Dendritic cell treated with granulocyte-macrophage colony-stimulating factor and Interleukin-4, amounts not matched to agents 40 ng/mL and 50 ng/mL, for 4 days (primary cell): ENCODE data around the gene FGFR3.

Experiments
- H3K27ac Mint-ChIP-seq: one replicate; pipeline ENCODE4 v1.8.0; 2022; ENCODE audit warnings: mild to moderate bottlenecking, mixed read lengths
- H3K27me3 Mint-ChIP-seq: one replicate; pipeline ENCODE4 v1.8.0; 2022; ENCODE audit warnings: mild to moderate bottlenecking, mixed read lengths
- H3K36me3 Mint-ChIP-seq: one replicate; pipeline ENCODE4 v1.8.0; 2022; ENCODE audit warnings: low read depth, mixed read lengths
- H3K4me1 Mint-ChIP-seq: one replicate; pipeline ENCODE4 v1.8.0; 2022; ENCODE audit warnings: low read depth, mixed read lengths
- H3K4me3 Mint-ChIP-seq: one replicate; pipeline ENCODE4 v1.8.0; 2022; ENCODE audit warnings: mild to moderate bottlenecking, moderate library complexity, mixed read lengths
- H3K9me3 Mint-ChIP-seq: one replicate; pipeline ENCODE4 v1.8.0; 2022; ENCODE audit warnings: mixed read lengths
- intact Hi-C: fragments of 100-400 bp; cut with micrococcal nuclease; formaldehyde crosslinking; loops from one replicate; pipeline ENCODE4 v1.15.0; 2022

FGFR3 gene

DNA sequence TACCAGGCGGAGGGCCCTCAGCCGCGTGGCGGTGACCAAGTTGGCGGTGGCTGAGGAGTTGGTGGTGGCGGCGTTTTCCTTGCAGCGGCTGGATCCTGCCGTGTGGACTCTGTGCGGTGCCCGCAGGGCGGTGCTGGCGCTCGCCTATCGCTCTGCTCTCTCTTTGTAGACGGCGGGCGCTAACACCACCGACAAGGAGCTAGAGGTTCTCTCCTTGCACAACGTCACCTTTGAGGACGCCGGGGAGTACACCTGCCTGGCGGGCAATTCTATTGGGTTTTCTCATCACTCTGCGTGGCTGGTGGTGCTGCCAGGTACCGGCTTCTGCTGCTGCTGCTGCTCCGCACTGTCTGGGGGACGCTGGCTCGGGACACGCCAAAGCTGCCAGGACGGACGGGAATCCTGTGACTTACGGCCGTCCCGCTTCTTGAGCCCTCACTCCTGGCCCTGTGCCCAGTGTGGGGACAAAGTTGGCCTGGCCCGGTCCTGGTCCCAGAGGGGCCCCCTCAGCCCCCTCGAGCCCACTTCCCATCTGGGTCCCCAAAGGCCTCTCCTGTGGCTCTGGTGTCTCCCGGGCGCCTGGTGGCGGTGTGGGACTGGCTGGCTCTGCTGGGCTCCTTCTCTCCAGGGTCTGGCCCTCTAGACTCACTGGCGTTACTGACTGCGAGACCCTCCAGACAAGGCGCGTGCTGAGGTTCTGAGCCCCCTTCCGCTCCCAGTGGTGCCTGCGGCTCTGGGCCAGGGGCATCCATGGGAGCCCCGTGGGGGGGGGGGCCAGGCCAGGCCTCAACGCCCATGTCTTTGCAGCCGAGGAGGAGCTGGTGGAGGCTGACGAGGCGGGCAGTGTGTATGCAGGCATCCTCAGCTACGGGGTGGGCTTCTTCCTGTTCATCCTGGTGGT lies 10.7 kb downstream of the FGFR3 start:
- no peak overlapping the region for H3K4me3 Mint-ChIP-seq
- intact Hi-C loops, result no loop called here
- no peaks in the 10 kb centered on the region for H3K36me3 Mint-ChIP-seq
- H3K4me1 Mint-ChIP-seq, result no peaks in the 10 kb centered on the region
- peaks cover 8% of the 10 kb centered on the region for H3K27me3 Mint-ChIP-seq
- no peak overlapping the region for H3K27ac Mint-ChIP-seq
- no peaks in the 10 kb centered on the region for H3K9me3 Mint-ChIP-seq

DNA sequence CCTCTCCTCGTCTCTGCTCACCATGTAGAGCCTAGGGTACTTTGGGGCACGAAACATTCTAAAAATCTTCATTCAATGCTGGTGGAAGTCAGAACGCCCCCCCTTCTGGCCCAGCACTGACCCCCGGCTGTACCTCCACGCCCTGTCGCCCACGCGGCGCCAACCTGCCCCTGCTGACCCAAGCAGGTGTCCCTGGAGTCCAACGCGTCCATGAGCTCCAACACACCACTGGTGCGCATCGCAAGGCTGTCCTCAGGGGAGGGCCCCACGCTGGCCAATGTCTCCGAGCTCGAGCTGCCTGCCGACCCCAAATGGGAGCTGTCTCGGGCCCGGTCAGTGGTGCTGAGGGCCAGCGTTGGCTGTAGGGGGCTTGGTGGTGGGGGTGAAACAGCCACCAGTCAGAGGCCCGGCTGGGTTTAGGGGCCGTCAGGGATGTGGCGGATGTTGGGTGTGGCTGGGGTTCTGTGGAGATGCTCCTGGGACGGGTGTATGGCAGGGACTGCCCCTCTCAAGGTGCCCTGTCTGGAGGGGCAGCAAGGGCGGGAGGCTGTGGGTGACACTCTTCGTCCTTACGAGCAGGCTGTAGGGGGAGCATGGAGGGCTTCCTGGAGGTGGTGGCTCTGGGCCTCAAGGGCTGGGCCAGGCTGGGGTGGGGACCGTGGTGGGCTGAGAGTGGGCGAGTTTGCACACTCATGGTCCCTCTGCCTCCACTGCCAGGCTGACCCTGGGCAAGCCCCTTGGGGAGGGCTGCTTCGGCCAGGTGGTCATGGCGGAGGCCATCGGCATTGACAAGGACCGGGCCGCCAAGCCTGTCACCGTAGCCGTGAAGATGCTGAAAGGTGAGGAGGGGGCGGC lies 11.8 kb downstream of the FGFR3 start:
- intact Hi-C loops, result no loop called here
- Mint-ChIP-seq H3K27ac (no peak overlapping the region), H3K36me3 (no peaks in the 10 kb centered on the region), H3K9me3 (no peaks in the 10 kb centered on the region), H3K4me1 (no peaks in the 10 kb centered on the region), H3K27me3 (peaks cover 4% of the 10 kb centered on the region), H3K4me3 (no peak overlapping the region)

DNA sequence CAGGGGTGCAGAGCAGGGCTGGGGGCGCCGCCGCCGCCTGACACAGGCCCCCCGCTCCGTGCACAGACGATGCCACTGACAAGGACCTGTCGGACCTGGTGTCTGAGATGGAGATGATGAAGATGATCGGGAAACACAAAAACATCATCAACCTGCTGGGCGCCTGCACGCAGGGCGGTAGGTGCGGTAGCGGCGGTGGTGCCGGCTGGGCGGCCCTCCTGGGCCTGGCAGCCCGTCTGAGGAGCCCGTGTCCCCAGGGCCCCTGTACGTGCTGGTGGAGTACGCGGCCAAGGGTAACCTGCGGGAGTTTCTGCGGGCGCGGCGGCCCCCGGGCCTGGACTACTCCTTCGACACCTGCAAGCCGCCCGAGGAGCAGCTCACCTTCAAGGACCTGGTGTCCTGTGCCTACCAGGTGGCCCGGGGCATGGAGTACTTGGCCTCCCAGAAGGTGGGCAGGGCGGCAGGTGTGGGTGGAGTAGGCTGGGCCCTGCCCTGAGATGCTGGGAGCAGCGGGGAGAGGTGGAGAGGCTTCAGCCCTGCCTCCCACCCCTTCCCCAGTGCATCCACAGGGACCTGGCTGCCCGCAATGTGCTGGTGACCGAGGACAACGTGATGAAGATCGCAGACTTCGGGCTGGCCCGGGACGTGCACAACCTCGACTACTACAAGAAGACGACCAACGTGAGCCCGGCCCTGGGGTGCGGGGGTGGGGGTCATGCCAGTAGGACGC lies 12.6 kb downstream of the FGFR3 start:
- intact Hi-C loops, result no loop called here
- Mint-ChIP-seq H3K9me3 (no peaks in the 10 kb centered on the region), H3K27ac (no peak overlapping the region), H3K4me3 (no peak overlapping the region), H3K36me3 (peaks cover 2% of the 10 kb centered on the region), H3K27me3 (no peaks in the 10 kb centered on the region), H3K4me1 (no peaks in the 10 kb centered on the region)

GRCh38 chr4:1806223-1806564 lies 13.1 kb downstream of the FGFR3 start:
- Mint-ChIP-seq H3K27me3 (no peaks in the 10 kb centered on the region), H3K27ac (no peak overlapping the region), H3K36me3 (peaks cover 6% of the 10 kb centered on the region), H3K9me3 (no peaks in the 10 kb centered on the region), H3K4me1 (no peaks in the 10 kb centered on the region), H3K4me3 (no peak overlapping the region)
- intact Hi-C loops, result no loop called here

DNA sequence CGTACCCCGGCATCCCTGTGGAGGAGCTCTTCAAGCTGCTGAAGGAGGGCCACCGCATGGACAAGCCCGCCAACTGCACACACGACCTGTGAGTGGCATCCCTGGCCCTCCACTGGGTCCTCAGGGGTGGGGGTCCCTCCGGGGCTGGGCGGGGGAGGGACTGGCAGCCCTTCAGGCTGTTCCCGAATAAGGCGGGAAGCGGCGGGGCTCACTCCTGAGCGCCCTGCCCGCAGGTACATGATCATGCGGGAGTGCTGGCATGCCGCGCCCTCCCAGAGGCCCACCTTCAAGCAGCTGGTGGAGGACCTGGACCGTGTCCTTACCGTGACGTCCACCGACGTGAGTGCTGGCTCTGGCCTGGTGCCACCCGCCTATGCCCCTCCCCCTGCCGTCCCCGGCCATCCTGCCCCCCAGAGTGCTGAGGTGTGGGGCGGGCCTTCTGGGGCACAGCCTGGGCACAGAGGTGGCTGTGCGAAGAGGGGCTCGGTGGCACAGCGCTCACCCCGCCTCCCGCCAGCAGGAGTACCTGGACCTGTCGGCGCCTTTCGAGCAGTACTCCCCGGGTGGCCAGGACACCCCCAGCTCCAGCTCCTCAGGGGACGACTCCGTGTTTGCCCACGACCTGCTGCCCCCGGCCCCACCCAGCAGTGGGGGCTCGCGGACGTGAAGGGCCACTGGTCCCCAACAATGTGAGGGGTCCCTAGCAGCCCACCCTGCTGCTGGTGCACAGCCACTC lies 13.7 kb downstream of the FGFR3 start:
- intact Hi-C loops, result no loop called here
- no peaks in the 10 kb centered on the region for H3K4me1 Mint-ChIP-seq

DNA sequence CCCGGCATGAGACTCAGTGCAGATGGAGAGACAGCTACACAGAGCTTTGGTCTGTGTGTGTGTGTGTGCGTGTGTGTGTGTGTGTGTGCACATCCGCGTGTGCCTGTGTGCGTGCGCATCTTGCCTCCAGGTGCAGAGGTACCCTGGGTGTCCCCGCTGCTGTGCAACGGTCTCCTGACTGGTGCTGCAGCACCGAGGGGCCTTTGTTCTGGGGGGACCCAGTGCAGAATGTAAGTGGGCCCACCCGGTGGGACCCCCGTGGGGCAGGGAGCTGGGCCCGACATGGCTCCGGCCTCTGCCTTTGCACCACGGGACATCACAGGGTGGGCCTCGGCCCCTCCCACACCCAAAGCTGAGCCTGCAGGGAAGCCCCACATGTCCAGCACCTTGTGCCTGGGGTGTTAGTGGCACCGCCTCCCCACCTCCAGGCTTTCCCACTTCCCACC lies 14.3 kb downstream of the FGFR3 start:
- Mint-ChIP-seq H3K4me1 (no peaks in the 10 kb centered on the region), H3K4me3 (no peak overlapping the region), H3K9me3 (no peaks in the 10 kb centered on the region), H3K27me3 (no peaks in the 10 kb centered on the region), H3K36me3 (peaks cover 8% of the 10 kb centered on the region), H3K27ac (no peak overlapping the region)
- intact Hi-C loops, result no loop called here

More for the DNA sequence above, 13.7 kb downstream of the FGFR3 start:
- no peaks in the 10 kb centered on the region for H3K9me3 Mint-ChIP-seq
- H3K27ac Mint-ChIP-seq, result no peak overlapping the region
- H3K4me3 Mint-ChIP-seq, result no peak overlapping the region
- H3K36me3 Mint-ChIP-seq, result peaks cover 6% of the 10 kb centered on the region
- H3K27me3 Mint-ChIP-seq, result no peaks in the 10 kb centered on the region

DNA sequence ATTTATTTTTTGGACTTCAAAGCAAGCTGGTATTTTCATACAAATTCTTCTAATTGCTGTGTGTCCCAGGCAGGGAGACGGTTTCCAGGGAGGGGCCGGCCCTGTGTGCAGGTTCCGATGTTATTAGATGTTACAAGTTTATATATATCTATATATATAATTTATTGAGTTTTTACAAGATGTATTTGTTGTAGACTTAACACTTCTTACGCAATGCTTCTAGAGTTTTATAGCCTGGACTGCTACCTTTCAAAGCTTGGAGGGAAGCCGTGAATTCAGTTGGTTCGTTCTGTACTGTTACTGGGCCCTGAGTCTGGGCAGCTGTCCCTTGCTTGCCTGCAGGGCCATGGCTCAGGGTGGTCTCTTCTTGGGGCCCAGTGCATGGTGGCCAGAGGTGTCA lies 15.3 kb downstream of the FGFR3 start:
- no peaks in the 10 kb centered on the region for H3K27me3 Mint-ChIP-seq
- no peaks in the 10 kb centered on the region for H3K9me3 Mint-ChIP-seq
- no peak overlapping the region for H3K27ac Mint-ChIP-seq
- no peak overlapping the region for H3K4me3 Mint-ChIP-seq
- no peaks in the 10 kb centered on the region for H3K4me1 Mint-ChIP-seq
- intact Hi-C loops, result no loop called here
- peaks cover 19% of the 10 kb centered on the region for H3K36me3 Mint-ChIP-seq

DNA sequence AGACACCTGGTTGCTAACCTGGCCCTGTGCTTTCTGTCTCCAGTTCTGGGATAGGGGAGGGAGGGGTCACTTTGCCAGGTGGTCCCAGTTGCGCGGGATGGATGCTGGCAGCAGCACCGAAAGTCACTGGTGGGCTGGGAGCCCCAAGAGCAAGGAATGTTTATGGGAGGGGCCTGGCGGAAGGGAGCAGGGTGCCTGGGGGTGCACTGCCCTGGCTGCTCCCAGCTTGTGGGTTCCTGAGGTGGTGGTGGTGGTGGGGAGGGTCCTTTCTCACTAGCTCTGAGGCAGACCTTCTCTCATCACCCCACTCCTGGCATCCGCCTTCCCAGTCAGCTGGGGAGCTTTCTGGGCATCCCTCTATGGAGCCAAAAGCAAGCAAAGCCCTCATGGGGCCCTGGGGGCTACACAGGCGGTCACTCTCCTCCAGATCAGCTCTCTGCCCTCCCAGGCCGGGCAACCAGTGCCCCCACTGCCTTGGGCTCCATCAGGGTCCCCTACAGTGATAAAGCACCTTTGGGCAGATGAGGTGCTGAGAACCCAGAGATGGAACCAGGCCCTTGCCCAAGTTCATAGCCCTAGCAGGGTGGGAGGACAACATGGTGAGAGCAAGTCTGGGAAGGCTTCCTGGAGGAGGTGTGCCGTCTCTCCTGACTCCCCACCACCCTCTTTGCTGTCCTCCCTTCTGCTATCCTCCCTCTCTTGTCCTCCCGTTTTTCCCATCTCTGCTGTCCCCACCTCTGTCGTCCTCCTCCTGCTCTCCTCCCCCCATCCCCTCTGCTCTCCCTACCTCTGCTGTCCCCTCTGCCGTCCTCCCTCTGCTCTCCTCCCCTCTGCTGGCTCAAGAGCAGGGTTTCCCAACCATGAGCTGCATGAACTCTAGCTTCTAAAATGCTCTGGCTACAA lies 16.0 kb downstream of the FGFR3 start:
- H3K4me3 Mint-ChIP-seq, result no peak overlapping the region
- no peaks in the 10 kb centered on the region for H3K27me3 Mint-ChIP-seq
- H3K36me3 Mint-ChIP-seq, result peaks cover 26% of the 10 kb centered on the region
- no peaks in the 10 kb centered on the region for H3K9me3 Mint-ChIP-seq
- H3K27ac Mint-ChIP-seq, result no peak overlapping the region
- intact Hi-C loops, result no loop called here
- no peaks in the 10 kb centered on the region for H3K4me1 Mint-ChIP-seq

GRCh38 chr4:1809754-1810502 lies 16.8 kb downstream of the FGFR3 start:
- H3K36me3 Mint-ChIP-seq, result peaks cover 34% of the 10 kb centered on the region

GRCh38 chr4:1810765-1811164 lies 17.7 kb downstream of the FGFR3 start:
- peaks cover 42% of the 10 kb centered on the region for H3K36me3 Mint-ChIP-seq
- intact Hi-C loops, result loop anchor here (1.0 kb wide), 1 partner anchor 64 kb away; no protein-coding TSS in a partner anchor
- H3K4me1 Mint-ChIP-seq, result no peaks in the 10 kb centered on the region
- H3K27me3 Mint-ChIP-seq, result no peaks in the 10 kb centered on the region
- no peaks in the 10 kb centered on the region for H3K9me3 Mint-ChIP-seq
- H3K27ac Mint-ChIP-seq, result no peak overlapping the region
- H3K4me3 Mint-ChIP-seq, result no peak overlapping the region

More at GRCh38 chr4:1809754-1810502, 16.8 kb downstream of the FGFR3 start:
- Mint-ChIP-seq H3K9me3 (no peaks in the 10 kb centered on the region), H3K4me3 (no peak overlapping the region), H3K27ac (no peak overlapping the region), H3K27me3 (no peaks in the 10 kb centered on the region), H3K4me1 (no peaks in the 10 kb centered on the region)
- intact Hi-C loops, result loop anchor here (1.0 kb wide), 1 partner anchor 64 kb away; no protein-coding TSS in a partner anchor

- intact Hi-C loops, result no loop called here
- Mint-ChIP-seq H3K27ac (no peak overlapping the region), H3K27me3 (no peaks in the 10 kb centered on the region), H3K9me3 (no peaks in the 10 kb centered on the region), H3K4me1 (no peaks in the 10 kb centered on the region), H3K36me3 (peaks cover 62% of the 10 kb centered on the region), H3K4me3 (no peak overlapping the region)
Measured at GRCh38 chr4:1812720-1813119, 19.6 kb downstream of the FGFR3 start.

DNA sequence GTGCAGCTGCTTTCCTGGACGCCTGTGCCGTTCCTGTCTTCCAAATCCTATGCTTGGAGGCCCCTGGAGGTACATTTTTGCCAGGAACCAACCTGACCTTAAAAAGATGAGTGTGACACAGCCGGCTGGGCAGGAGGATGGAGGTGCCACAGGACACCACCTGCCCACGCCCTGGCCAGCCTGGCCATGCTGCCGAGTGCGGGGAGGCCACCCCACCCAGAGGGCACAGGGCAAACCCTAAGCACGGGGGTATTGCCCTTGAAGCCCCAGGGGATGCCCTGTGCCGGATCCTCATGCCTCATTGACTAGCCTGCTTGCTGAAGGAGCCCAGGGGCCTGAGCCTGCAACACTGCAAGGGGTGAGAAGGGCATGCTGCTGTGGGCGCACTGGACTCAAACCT lies 20.1 kb downstream of the FGFR3 start:
- Mint-ChIP-seq H3K27me3 (no peaks in the 10 kb centered on the region), H3K27ac (no peak overlapping the region), H3K4me1 (no peaks in the 10 kb centered on the region), H3K36me3 (peaks cover 67% of the 10 kb centered on the region), H3K4me3 (no peak overlapping the region), H3K9me3 (no peaks in the 10 kb centered on the region)
- intact Hi-C loops, result no loop called here
